ENCODE measurements around the gene SAMD4A. TPM values are rescaled to one million over a fixed set of nuclear protein-coding genes. Genes with fewer than 3 reads are reported as not detected.

Gene SAMD4A
- total and polyA plus RNA-seq, 8 donors, result 4.5 to 40.5 (median 8.0) TPM

- no peak overlapping the region for H3K27ac ChIP-seq
- intact Hi-C loops (cut with DNase I), result loop anchor here in 1 of 2 donors (10.0 kb wide), 1 partner anchor 47 kb away; no protein-coding TSS in a partner anchor
- no peak for ATAC-seq
- no peaks in the 10 kb centered on the region for H3K27me3 ChIP-seq
- H3K4me3 ChIP-seq, result no peak overlapping the region
- H3K4me1 ChIP-seq, result no peaks in the 10 kb centered on the region
- TF ChIP-seq, protein P1, sequence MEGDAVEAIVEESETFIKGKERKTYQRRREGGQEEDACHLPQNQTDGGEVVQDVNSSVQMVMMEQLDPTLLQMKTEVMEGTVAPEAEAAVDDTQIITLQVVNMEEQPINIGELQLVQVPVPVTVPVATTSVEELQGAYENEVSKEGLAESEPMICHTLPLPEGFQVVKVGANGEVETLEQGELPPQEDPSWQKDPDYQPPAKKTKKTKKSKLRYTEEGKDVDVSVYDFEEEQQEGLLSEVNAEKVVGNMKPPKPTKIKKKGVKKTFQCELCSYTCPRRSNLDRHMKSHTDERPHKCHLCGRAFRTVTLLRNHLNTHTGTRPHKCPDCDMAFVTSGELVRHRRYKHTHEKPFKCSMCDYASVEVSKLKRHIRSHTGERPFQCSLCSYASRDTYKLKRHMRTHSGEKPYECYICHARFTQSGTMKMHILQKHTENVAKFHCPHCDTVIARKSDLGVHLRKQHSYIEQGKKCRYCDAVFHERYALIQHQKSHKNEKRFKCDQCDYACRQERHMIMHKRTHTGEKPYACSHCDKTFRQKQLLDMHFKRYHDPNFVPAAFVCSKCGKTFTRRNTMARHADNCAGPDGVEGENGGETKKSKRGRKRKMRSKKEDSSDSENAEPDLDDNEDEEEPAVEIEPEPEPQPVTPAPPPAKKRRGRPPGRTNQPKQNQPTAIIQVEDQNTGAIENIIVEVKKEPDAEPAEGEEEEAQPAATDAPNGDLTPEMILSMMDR (IDR thresholded peaks at IDR 0.05), result no peak
- DNase-seq, result no peak
- peaks cover 0 to 19% of the 10 kb centered on the region in 2 donors for H3K36me3 ChIP-seq
- no peaks in the 10 kb centered on the region for H3K9me3 ChIP-seq
These were observed 194.9 kb downstream of the SAMD4A start for GRCh38 chr14:54761835-54762234.

DNA sequence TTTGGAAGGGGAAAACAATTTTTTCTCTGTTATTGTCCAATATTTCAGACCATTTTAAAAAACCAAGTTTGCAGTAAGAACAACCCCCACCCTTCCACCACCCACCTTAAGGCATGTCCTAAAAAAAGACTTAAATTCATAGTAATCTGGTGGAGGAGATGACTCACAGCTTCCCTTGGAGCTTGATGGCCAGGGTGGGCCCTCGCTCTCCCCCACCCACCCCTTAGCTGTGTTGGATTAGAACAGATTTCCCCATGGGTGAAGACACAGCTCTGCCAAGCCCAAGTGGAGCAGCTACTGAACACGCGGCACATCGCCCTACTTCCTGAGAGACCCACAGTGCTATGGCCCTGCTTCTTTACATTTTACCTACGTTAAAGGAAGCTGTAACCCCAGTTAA lies 195.4 kb downstream of the SAMD4A start:
- DNase-seq (no peak), ATAC-seq (no peak)
- H3K27ac ChIP-seq, result no peak overlapping the region
- no peaks in the 10 kb centered on the region for H3K4me1 ChIP-seq
- no peaks in the 10 kb centered on the region for H3K27me3 ChIP-seq
- H3K36me3 ChIP-seq, result peaks cover 0 to 19% of the 10 kb centered on the region in 2 donors
- TF ChIP-seq, protein P1 (IDR thresholded peaks at IDR 0.05), result no peak
- H3K9me3 ChIP-seq, result no peaks in the 10 kb centered on the region
- intact Hi-C loops (cut with DNase I), result loop anchor here in 1 of 2 donors (10.0 kb wide), 1 partner anchor 47 kb away; no protein-coding TSS in a partner anchor
- H3K4me3 ChIP-seq, result no peak overlapping the region

DNA sequence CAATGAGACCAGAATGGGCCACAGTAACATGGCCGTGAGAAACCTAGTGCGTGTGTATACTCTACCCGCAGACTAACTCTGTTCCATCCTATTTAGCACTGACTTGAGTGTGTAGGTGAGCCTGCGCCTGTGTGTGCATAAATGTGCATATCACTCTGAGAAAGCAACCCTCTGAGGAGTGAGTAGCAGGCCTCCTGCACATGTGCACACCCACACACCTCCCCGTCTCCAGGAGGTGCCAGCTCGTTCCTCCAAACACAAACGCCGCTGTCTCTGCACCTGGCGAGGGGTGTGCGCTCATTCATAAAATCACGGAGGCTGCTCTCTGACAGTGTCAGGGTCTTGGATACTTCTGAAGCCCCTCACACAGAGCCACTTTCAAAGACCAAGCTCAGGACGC lies 196.8 kb downstream of the SAMD4A start:
- Histone ChIP-seq H3K9me3 (no peaks in the 10 kb centered on the region), H3K27me3 (no peaks in the 10 kb centered on the region), H3K4me1 (no peaks in the 10 kb centered on the region), H3K36me3 (peaks cover 0 to 19% of the 10 kb centered on the region in 2 donors), H3K4me3 (no peak overlapping the region), H3K27ac (no peak overlapping the region)
- TF ChIP-seq, protein P1 (IDR thresholded peaks at IDR 0.05), result no peak
- ATAC-seq (no peak), DNase-seq (no peak)
- intact Hi-C loops (cut with DNase I), result loop anchor here in 1 of 2 donors (10.0 kb wide), 1 partner anchor 49 kb away; no protein-coding TSS in a partner anchor

DNA sequence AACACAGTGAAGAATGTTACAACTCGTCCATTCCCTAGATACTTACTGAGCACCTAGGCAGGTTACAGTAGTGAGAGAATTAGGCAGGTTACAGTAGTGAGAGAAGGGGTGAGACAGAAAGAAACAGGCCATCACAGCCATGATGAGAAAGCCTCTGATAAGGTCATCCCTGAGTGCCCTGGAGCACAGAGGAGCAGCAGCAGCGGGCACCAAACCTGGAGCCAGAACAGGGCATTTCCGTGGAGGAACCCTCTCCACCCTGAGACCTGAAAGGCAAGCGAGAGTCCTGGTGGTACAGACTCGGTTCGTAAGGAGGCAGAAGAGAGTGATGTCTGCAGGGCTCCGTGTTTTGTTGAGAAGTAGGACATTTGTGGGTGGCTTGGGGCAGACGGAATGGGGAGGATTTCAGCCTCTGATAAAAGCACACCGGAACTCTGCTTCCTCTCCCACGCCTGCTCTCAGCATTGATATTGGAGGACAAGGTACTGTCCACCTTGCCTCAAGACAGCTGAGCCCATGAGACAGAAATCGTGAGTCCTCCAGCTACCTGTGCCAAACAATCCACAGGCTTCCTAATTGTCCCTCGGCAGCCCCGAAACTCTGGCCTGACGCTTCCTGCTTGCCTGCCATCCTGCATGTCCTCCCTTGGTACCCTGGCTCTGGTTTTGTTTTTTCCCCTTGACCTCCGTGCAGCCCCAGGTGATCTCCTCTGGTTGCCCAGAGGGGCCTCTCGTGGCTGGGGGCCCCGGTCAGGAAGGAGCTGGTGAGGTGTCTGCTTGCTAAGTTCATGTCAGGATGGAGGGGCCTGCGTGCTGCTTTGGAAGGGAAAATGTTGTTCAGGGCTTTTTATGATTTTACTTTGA lies 199.6 kb downstream of the SAMD4A start:
- TF ChIP-seq, protein P1 (IDR thresholded peaks at IDR 0.05), result no peak
- Histone ChIP-seq H3K27ac (no peak overlapping the region), H3K4me3 (no peak overlapping the region), H3K36me3 (peaks cover 0 to 4% of the 10 kb centered on the region in 2 donors), H3K27me3 (no peaks in the 10 kb centered on the region), H3K4me1 (no peaks in the 10 kb centered on the region), H3K9me3 (no peaks in the 10 kb centered on the region)
- ATAC-seq (no peak), DNase-seq (no peak)
- intact Hi-C loops (cut with DNase I), result loop anchor here in 1 of 2 donors (10.0 kb wide), 1 partner anchor 52 kb away; no protein-coding TSS in a partner anchor

GRCh38 chr14:54767139-54767431 lies 200.2 kb downstream of the SAMD4A start:
- intact Hi-C loops (cut with DNase I), result loop anchor here in 1 of 2 donors (10.0 kb wide), 1 partner anchor 52 kb away; no protein-coding TSS in a partner anchor
- Histone ChIP-seq H3K27me3 (no peaks in the 10 kb centered on the region), H3K4me1 (no peaks in the 10 kb centered on the region), H3K9me3 (no peaks in the 10 kb centered on the region), H3K36me3 (no peaks in the 10 kb centered on the region), H3K4me3 (no peak overlapping the region), H3K27ac (no peak overlapping the region)
- no peak for ATAC-seq
- TF ChIP-seq, protein P1 (IDR thresholded peaks at IDR 0.05), result no peak
- no peak for DNase-seq

Measured in left lung (tissue), 10 donors.